K562 (cell line): ENCODE results near the gene GALE. TPM values are rescaled to one million over a fixed set of nuclear protein-coding genes. Genes with fewer than 3 reads are reported as not detected.

Source experiments
- ATAC-seq: fragments of 200-7000 bp; cut with Tn5 transposase; 3 replicates; pipeline ENCODE4 v1.9.1; 2020; ENCODE audit warnings: moderate library complexity
- BruUV-seq: library from RNA; stranded (reverse); fragments of 400-500 nt; replicated peaks from 2 replicates; lab custom pipeline; 2021; lab: Mats Ljungman, UMichigan
- CTCF ChIA-PET: fragments of 300-600 bp; formaldehyde crosslinking; extraction: SDS; loops from one replicate; lab custom pipeline; 2021; ENCODE audit warnings: low intra/inter-chr PET ratio; lab: Yijun Ruan, JAX
- POLR2A ChIA-PET: fragments of 300-600, 350-650 bp; sonication (Branson Sonifier 250); formaldehyde crosslinking; extraction: SDS; loops from one replicate; lab custom pipeline; 2021; ENCODE audit warnings: antibody characterized with exemption, inconsistent platforms; lab: Yijun Ruan, JAX
- DNase-seq, 4 experiments: peaks; one replicate each; pipeline versions ENCODE4 v3.0.0 to v3.0.0-alpha.2; 2011 to 2018; ENCODE audit warnings: low spot score in 3 of 4, mixed read lengths in 3 of 4; ENCODE audit errors: extremely low read depth in 1 of 4
- FAIRE-seq: peaks from 2 replicates; lab custom pipeline; 2011; peaks lifted over from hg19 to GRCh38; lab: Jason Lieb, UNC
- H2AFZ ChIP-seq: 2 replicates; pipeline ENCODE4 v1.6.0; 2011; ENCODE audit warnings: low read depth, low read length, control low read depth, inconsistent platforms
- H3K27ac ChIP-seq: fragments of 200-600 bp; 3 replicates; pipeline ENCODE4 v1.8.0; 2011; ENCODE audit warnings: low read depth, mild to moderate bottlenecking, control low read depth, inconsistent platforms, low read length, moderate library complexity, mixed read lengths; ENCODE audit errors: extremely low read depth
- H3K27me3 ChIP-seq, 2 experiments: fragments of 300-600 bp in 1 of 2; 2 replicates in 1 of 2; 3 replicates in 1 of 2; pipeline versions ENCODE4 v1.6.0 to v1.8.0; 2011; ENCODE audit warnings: inconsistent platforms in 2 of 2, low read length in 2 of 2, mild to moderate bottlenecking in 1 of 2, mixed read lengths in 1 of 2, moderate library complexity in 1 of 2; ENCODE audit not compliant: control insufficient read depth in 2 of 2, insufficient read depth in 2 of 2
- H3K36me3 ChIP-seq: fragments of 300-600 bp; 3 replicates; pipeline ENCODE4 v1.8.0; 2011; ENCODE audit warnings: mild to moderate bottlenecking, low read length, inconsistent platforms; ENCODE audit not compliant: control insufficient read depth, insufficient read depth
- H3K4me1 ChIP-seq, 2 experiments: fragments of 200-600 bp in 1 of 2; replicated peaks in 1 of 2; 2 replicates in 1 of 2; 3 replicates in 1 of 2; pipeline versions ENCODE4 v1.5.1 to v1.8.0; 2011; ENCODE audit warnings: inconsistent platforms in 2 of 2, low read length in 2 of 2, mild to moderate bottlenecking in 1 of 2, mixed read lengths in 1 of 2, moderate library complexity in 1 of 2; ENCODE audit not compliant: control insufficient read depth in 2 of 2, insufficient read depth in 2 of 2
- H3K4me2 ChIP-seq: 2 replicates; pipeline ENCODE4 v1.6.1; 2011; ENCODE audit warnings: low read length, control low read depth, inconsistent platforms, mixed read lengths; ENCODE audit not compliant: insufficient read depth
- H3K4me3 ChIP-seq: fragments of 200-600 bp; sonication (generic), shearing (Covaris generic); 2 replicates; pipeline ENCODE4 v1.5.1; 2016; ENCODE audit warnings: control low read depth, inconsistent platforms
- H3K79me2 ChIP-seq: fragments of 200-600 bp; 3 replicates; pipeline ENCODE4 v1.8.0; 2011; ENCODE audit warnings: low read length, inconsistent platforms; ENCODE audit not compliant: control insufficient read depth, insufficient read depth
- H3K9ac ChIP-seq, 2 experiments: 2 replicates each; pipeline versions ENCODE4 v1.6.0 to v1.6.1; 2011; ENCODE audit warnings: low read depth in 2 of 2, low read length in 2 of 2, control low read depth in 1 of 2, inconsistent platforms in 1 of 2, mild to moderate bottlenecking in 1 of 2, mixed read lengths in 1 of 2; ENCODE audit not compliant: insufficient read depth in 1 of 2
- H3K9me1 ChIP-seq: one replicate; pipeline ENCODE4 v1.6.0; 2011; ENCODE audit warnings: inconsistent platforms, mild to moderate bottlenecking, low read length, moderate library complexity; ENCODE audit not compliant: control insufficient read depth, insufficient read depth
- H3K9me3 ChIP-seq: replicated peaks from 2 replicates; pipeline ENCODE4 v1.5.1; 2011; ENCODE audit warnings: low read depth, low read length, inconsistent platforms; ENCODE audit not compliant: control insufficient read depth, insufficient read depth
- H4K20me1 ChIP-seq: replicated peaks from 2 replicates; pipeline ENCODE4 v1.6.1; 2011; ENCODE audit warnings: low read length, inconsistent platforms, mixed read lengths; ENCODE audit not compliant: control insufficient read depth, insufficient read depth
- BRCA1 ChIP-seq, 2 experiments: fragments of 450-650 bp in 1 of 2; sonication (generic) in 1 of 2; formaldehyde crosslinking in 1 of 2; IDR thresholded peaks; 2 replicates each; pipeline versions ENCODE4 v1.5.0 to v1.6.1; 2017 to 2020; ENCODE audit warnings: mild to moderate bottlenecking in 1 of 2, missing genetic modification reagents in 1 of 2
- CSDE1 ChIP-seq, 2 experiments: fragments of 450-650 bp; IDR thresholded peaks; 2 replicates each; pipeline ENCODE4 v1.6.1; 2016; ENCODE audit warnings: mild to moderate bottlenecking in 1 of 2
- HLTF ChIP-seq: fragments of 450-650 bp; IDR thresholded peaks from 2 replicates; pipeline ENCODE4 v1.6.1; 2016
- HNRNPUL1 ChIP-seq: fragments of 200-400 bp; formaldehyde crosslinking; IDR thresholded peaks from 2 replicates; pipeline ENCODE4 v1.6.1; 2017; ENCODE audit warnings: low read length
- MAZ ChIP-seq, 2 experiments: fragments of 450-650 bp in 1 of 2; sonication (generic) in 1 of 2; formaldehyde crosslinking; IDR thresholded peaks in 1 of 2; conservative IDR thresholded peaks in 1 of 2; 2 replicates each; pipeline versions ENCODE4 v1.4.0 to v1.5.0; 2020; ENCODE audit warnings: mild to moderate bottlenecking in 1 of 2, missing genetic modification reagents in 1 of 2
- MYC ChIP-seq, 2 experiments: fragments of 250-450 bp in 1 of 2; sonication (Bioruptor Pico) in 1 of 2; IDR thresholded peaks; 2 replicates each; pipeline versions ENCODE4 v1.5.1 to v1.6.1; 2012 to 2021; ENCODE audit warnings: low read depth in 2 of 2, borderline replicate concordance in 1 of 2, improper control_type of control experiment in 1 of 2, low read length in 1 of 2, mild to moderate bottlenecking in 1 of 2, moderate library complexity in 1 of 2
- NR2C1 ChIP-seq, 2 experiments: fragments of 450-650 bp; IDR thresholded peaks; 2 replicates each; pipeline ENCODE4 v1.6.1; 2017; ENCODE audit warnings: mild to moderate bottlenecking in 2 of 2, antibody characterized with exemption in 1 of 2, inconsistent platforms in 1 of 2, missing compliant biosample characterization in 1 of 2, missing genetic modification characterization in 1 of 2
- NUFIP1 ChIP-seq: fragments of 450-650 bp; IDR thresholded peaks from 2 replicates; pipeline ENCODE4 v1.6.1; 2018; ENCODE audit not compliant: partially characterized antibody
- POLR2G ChIP-seq: fragments of 200-400 bp; formaldehyde crosslinking; IDR thresholded peaks from 2 replicates; pipeline ENCODE4 v1.6.1; 2017; ENCODE audit warnings: low read depth, mild to moderate bottlenecking, antibody characterized with exemption, low read length, moderate library complexity
- PRDM10 ChIP-seq: fragments of 450-650 bp; IDR thresholded peaks from 2 replicates; pipeline ENCODE4 v1.6.1; 2018; ENCODE audit not compliant: partially characterized antibody
- SMARCA5 ChIP-seq: fragments of 450-650 bp; IDR thresholded peaks from 2 replicates; pipeline ENCODE4 v1.6.1; 2016
- SMARCE1 ChIP-seq: fragments of 450-650 bp; IDR thresholded peaks from 2 replicates; pipeline ENCODE4 v1.7.1; 2016; ENCODE audit warnings: mild to moderate bottlenecking
- SREBF1 ChIP-seq: fragments of 150-350 bp; IDR thresholded peaks from 2 replicates; pipeline ENCODE4 v1.6.1; 2014; ENCODE audit warnings: antibody characterized with exemption, low read depth, low read length, borderline replicate concordance
- ZNF398 ChIP-seq: fragments of 250-450 bp; sonication (Bioruptor Pico); IDR thresholded peaks from 2 replicates; pipeline ENCODE4 v1.8.0; 2021; ENCODE audit warnings: moderate library complexity, mild to moderate bottlenecking, inconsistent platforms
- WGBS: fragments of 100-300 bp; shearing (Covaris generic); methylation state at CpG from one replicate; pipeline ENCODE4 v1.1.6; 2016; ENCODE audit warnings: low coverage, mixed read lengths; ENCODE audit not compliant: insufficient coverage; ENCODE audit errors: missing lambda C conversion rate; 5-methylcytosine and 5-hydroxymethylcytosine counted together
- in situ Hi-C: fragments of 300-500 bp; cut with MboI; formaldehyde crosslinking; loops from 4 replicates; pipeline ENCODE4 v1.15.0; 2018; ENCODE audit warnings: inconsistent platforms, mixed read lengths
- intact Hi-C: fragments of 100-400 bp; cut with micrococcal nuclease; formaldehyde crosslinking; loops from 2 replicates; pipeline ENCODE4 v1.14.2; 2022
- polyA plus RNA-seq, 8 experiments: library from polyadenylated mRNA; depleted of rRNA in 4 of 8; stranded (reverse) in 5 of 8; unstranded in 3 of 8; fragments of >200 nt; fragmentation: Nextera tagmentation in 2 of 8; fragmentation: Illumina TruSeq in 1 of 8; extraction: Ambion mirVana in 2 of 8; extraction: Trizol in 1 of 8; gene quantifications; 2 replicates each; pipeline versions ENCODE4 v1.2.1 to v1.2.3, GENCODE V29; 2011 to 2014; ENCODE audit warnings: inconsistent platforms in 1 of 8, missing spikeins in 1 of 8
- total RNA-seq, 7 experiments: library from RNA; depleted of rRNA in 6 of 7; stranded (reverse); fragments of >200 nt in 6 of 7; fragmentation: Illumina TruSeq in 2 of 7; extraction: Trizol in 2 of 7; gene quantifications; 2 replicates each; pipeline versions ENCODE4 v1.2.1 to v1.2.3, GENCODE V29; 2011 to 2021; ENCODE audit warnings: low replicate concordance in 1 of 7

GALE gene
- total and polyA plus RNA-seq, 9 of the 15 experiments (the other 6 are each of a cell fraction or from before 2014, with no cell fraction given) = 8.4 to 139 (median 88.3) TPM

GRCh38 chr1:23791516-23792047 is 9.0 kb downstream of the GALE start:
- no TSS peak for BruUV-seq
- H3K9me3 ChIP-seq = no peaks in the 10 kb centered on the region
- H4K20me1 ChIP-seq = peaks cover 3% of the 10 kb centered on the region; the same call in 1 of the 2 replicates
- H3K79me2 ChIP-seq = peaks cover 29% of the 10 kb centered on the region
- H3K9ac ChIP-seq = peak overlapping the region; percentile 72 to 92
- peaks cover 31 to 52% of the 10 kb centered on the region in 2 experiments for H3K4me1 ChIP-seq
- peak overlapping the region; percentile 98 for H3K4me2 ChIP-seq
- FAIRE-seq (peak; percentile 35), DNase-seq (peak; percentile 48 to 73 (median 64)), ATAC-seq (peak; percentile 30)
- H3K27me3 ChIP-seq = no peaks in the 10 kb centered on the region
- ChIA-PET CTCF (no interaction called here), POLR2A (interaction anchor here (0.6 to 10.2 kb wide), 11 partner anchors 9 to 365 kb away, joined by 3 to 197 read pairs (median 5); partner anchors contain the start of genes GALE and PITHD1)
- H3K9me1 ChIP-seq = no peaks in the 10 kb centered on the region
- H3K36me3 ChIP-seq = peaks cover 60% of the 10 kb centered on the region
- H3K4me3 ChIP-seq = peak overlapping the region; percentile 58
- WGBS = 0% methylated on average over 15 of the region's 15 CpGs
- H2AFZ ChIP-seq = peak overlapping the region; percentile 51
- H3K27ac ChIP-seq = peak overlapping the region; percentile 90
- intact Hi-C loops = no loop called here
- in situ Hi-C loops = no loop called here
- TF ChIP-seq MYC (IDR thresholded peaks at IDR 0.05; ENCODE audit: low read depth, low read length) (0 out of 2 replicates have a peak, but pooled peaks have one; percentile 20), MYC (CRISPR knock-in tag; IDR thresholded peaks at IDR 0.05; ENCODE audit: borderline replicate concordance, low read depth) (no peak), HLTF (no peak), NR2C1 (IDR thresholded peaks at IDR 0.05) (0 out of 2 replicates have a peak, but pooled peaks have one; percentile 26), NR2C1 (tag; IDR thresholded peaks at IDR 0.05) (no peak), HNRNPUL1 (no peak), MAZ (CRISPR knock-in tag; conservative IDR thresholded peaks at IDR 0.05 in 1 of 2, IDR thresholded peaks at IDR 0.05 in 1 of 2) (peak in 1 of 2 experiments; percentile 33; a peak in 1 of 4 replicates), BRCA1 (IDR thresholded peaks at IDR 0.05) (no peak), BRCA1 (CRISPR knock-in tag; IDR thresholded peaks at IDR 0.05) (no peak), SMARCE1 (no peak), POLR2G (peak; percentile 56; the same call in 1 of the 2 replicates), ZNF398 (CRISPR knock-in tag) (no peak), NUFIP1 (no peak), PRDM10 (peak; percentile 45), CSDE1 (IDR thresholded peaks at IDR 0.05) (no peak), SMARCA5 (no peak), SREBF1 (no peak)
